Thyroid gland (tissue), 4 donors: ENCODE data around the gene C1orf210.
A peak's percentile ranks its signal among the peaks of the same experiment; 100 is the strongest.

Experiments
- CTCF ChIP-seq, 6 experiments: fragments of 200-600 bp in 3 of 6; fragments of 450-650 bp in 3 of 6; sonication (generic) in 3 of 6; IDR thresholded peaks; one replicate each; pipeline ENCODE4 v1.5.1; 2016 to 2019; ENCODE audit warnings: antibody characterized with exemption in 6 of 6, mild to moderate bottlenecking in 2 of 6, inconsistent platforms in 1 of 6, moderate library complexity in 1 of 6
- POLR2A ChIP-seq, 2 donors: fragments of 450-650 bp; IDR thresholded peaks; one replicate each; pipeline ENCODE4 v1.6.1; 2017; ENCODE audit warnings: antibody characterized with exemption in 2 of 2, mild to moderate bottlenecking in 2 of 2, moderate library complexity in 1 of 2

- TF ChIP-seq CTCF (IDR thresholded peaks at IDR 0.05): no peak
- TF ChIP-seq POLR2A (IDR thresholded peaks at IDR 0.05): peak in 1 of 2 donors; percentile 85
These were observed 16.8 kb upstream of the C1orf210 start for GRCh38 chr1:43302201-43302600.
